HCT116 (cell line): ENCODE measurements around the gene BLTP3B. TPM values are rescaled to one million over a fixed set of nuclear protein-coding genes. Genes with fewer than 3 reads are reported as not detected.

ENCODE experiments used
- ATAC-seq: fragments of 200-7000 bp; cut with Tn5 transposase; 2 replicates; pipeline ENCODE4 v1.9.1; 2020; ENCODE audit warnings: mild to moderate bottlenecking, moderate library complexity
- BruUV-seq: library from RNA; stranded (reverse); fragments of 400-500 nt; replicated peaks from 2 replicates; lab custom pipeline; 2021; lab: Mats Ljungman, UMichigan
- CTCF ChIA-PET: fragments of 300-600 bp; sonication (Branson Sonifier 250); formaldehyde crosslinking; loops from one replicate; lab custom pipeline; 2021; ENCODE audit warnings: antibody characterized with exemption; lab: Charles Lee
- POLR2A ChIA-PET: fragments of 300-600, 350-600 bp; sonication (Branson Sonifier 250); formaldehyde crosslinking; loops from one replicate; lab custom pipeline; 2021; ENCODE audit warnings: antibody characterized with exemption; lab: Charles Lee
- RAD21 ChIA-PET, 2 experiments: fragments of 300-600 bp; sonication (Branson Sonifier 250); formaldehyde crosslinking; loops; one replicate each; lab custom pipeline; 2023; ENCODE audit warnings: low total read pairs in 2 of 2; ENCODE audit not compliant: uncharacterized antibody in 2 of 2, unreplicated experiment in 2 of 2, low non-redundant PET in 1 of 2; lab: Charles Lee
- DNase-seq: peaks from one replicate; pipeline ENCODE4 v3.0.0-alpha.2; 2010; ENCODE audit warnings: low read depth, low spot score
- H2AFZ ChIP-seq: fragments of 200-600 bp; shearing (Covaris generic), sonication (generic); 2 replicates; pipeline ENCODE4 v1.6.1; 2017; ENCODE audit warnings: low read depth, mixed run types, mixed read lengths, antibody characterized with exemption, low read length; ENCODE audit not compliant: poor library complexity, severe bottlenecking
- H3K27ac ChIP-seq: 2 replicates; pipeline ENCODE4 v1.5.1; 2012; ENCODE audit warnings: low read depth, low read length
- H3K27me3 ChIP-seq: fragments of 200-600 bp; sonication (generic); 2 replicates; pipeline ENCODE4 v1.6.1; 2016; ENCODE audit warnings: mixed run types, low read length, mixed read lengths; ENCODE audit not compliant: insufficient read depth
- H3K36me3 ChIP-seq, 2 experiments: fragments of 200-500 bp in 1 of 2; fragments of 200-600 bp in 1 of 2; sonication (Bioruptor generic) in 1 of 2; sonication (generic) in 1 of 2; 2 replicates each; pipeline versions ENCODE4 v1.5.1 to v1.6.1; 2014 to 2016; ENCODE audit warnings: low read length in 2 of 2, inconsistent platforms in 1 of 2, mixed read lengths in 1 of 2, mixed run types in 1 of 2; ENCODE audit not compliant: insufficient read depth in 2 of 2, control insufficient read depth in 1 of 2
- H3K4me1 ChIP-seq, 2 experiments: fragments of 200-600 bp in 1 of 2; sonication (generic) in 1 of 2; 2 replicates each; pipeline versions ENCODE4 v1.5.1 to v1.6.1; 2012 to 2017; ENCODE audit warnings: low read length in 2 of 2, inconsistent platforms in 1 of 2, mild to moderate bottlenecking in 1 of 2, mixed read lengths in 1 of 2, mixed run types in 1 of 2, moderate library complexity in 1 of 2; ENCODE audit not compliant: insufficient read depth in 2 of 2, control insufficient read depth in 1 of 2
- H3K4me2 ChIP-seq: fragments of 200-600 bp; sonication (generic); 2 replicates; pipeline ENCODE4 v1.6.1; 2017; ENCODE audit warnings: mixed run types, low read length, mixed read lengths
- H3K4me3 ChIP-seq, 2 experiments: fragments of 200-600 bp in 1 of 2; sonication (generic) in 1 of 2; replicated peaks in 1 of 2; 2 replicates each; pipeline ENCODE4 v1.5.1; 2011 to 2016; ENCODE audit warnings: low read length in 2 of 2, control low read depth in 1 of 2, low read depth in 1 of 2, mild to moderate bottlenecking in 1 of 2, mixed read lengths in 1 of 2, mixed run types in 1 of 2
- H3K79me2 ChIP-seq: fragments of 200-600 bp; sonication (generic); 2 replicates; pipeline ENCODE4 v1.6.1; 2017; ENCODE audit warnings: mild to moderate bottlenecking, mixed run types, low read length, moderate library complexity, mixed read lengths; ENCODE audit not compliant: insufficient read depth
- H3K9ac ChIP-seq: fragments of 200-600 bp; sonication (generic); 2 replicates; pipeline ENCODE4 v1.6.1; 2016; ENCODE audit warnings: low read length, mixed read lengths
- H3K9me2 ChIP-seq: fragments of 200-600 bp; sonication (generic), shearing (Covaris generic); 2 replicates; pipeline ENCODE4 v1.6.1; 2017; ENCODE audit warnings: mixed run types, mild to moderate bottlenecking, moderate library complexity; ENCODE audit not compliant: insufficient read depth
- H3K9me3 ChIP-seq, 2 experiments: fragments of 200-500 bp in 1 of 2; fragments of 200-600 bp in 1 of 2; sonication (Bioruptor generic) in 1 of 2; sonication (generic) in 1 of 2; 2 replicates each; pipeline ENCODE4 v1.6.1; 2014 to 2017; ENCODE audit warnings: low read length in 2 of 2, mixed read lengths in 2 of 2, inconsistent platforms in 1 of 2, low read depth in 1 of 2, mild to moderate bottlenecking in 1 of 2, mixed run types in 1 of 2, moderate library complexity in 1 of 2; ENCODE audit not compliant: control insufficient read depth in 1 of 2, insufficient read depth in 1 of 2
- H4K20me1 ChIP-seq: fragments of 200-600 bp; sonication (generic), shearing (Covaris generic); 2 replicates; pipeline ENCODE4 v1.6.1; 2017; ENCODE audit warnings: mixed run types, mild to moderate bottlenecking, moderate library complexity; ENCODE audit not compliant: insufficient read depth
- CEBPB ChIP-seq: IDR thresholded peaks from 2 replicates; pipeline ENCODE4 v1.6.1; 2012; ENCODE audit warnings: low read depth
- ELF1 ChIP-seq: IDR thresholded peaks from 2 replicates; pipeline ENCODE4 v1.6.1; 2012; ENCODE audit warnings: low read depth, borderline replicate concordance
- EZH2phosphoT487 ChIP-seq: fragments of 200-600 bp; IDR thresholded peaks from 2 replicates; pipeline ENCODE4 v1.6.1; 2018; ENCODE audit warnings: antibody characterized with exemption, borderline replicate concordance
- JUND ChIP-seq: IDR thresholded peaks from 2 replicates; pipeline ENCODE4 v1.6.1; 2012
- POLR2A ChIP-seq: IDR thresholded peaks from 2 replicates; pipeline ENCODE4 v1.7.0; 2011; ENCODE audit warnings: borderline replicate concordance; ENCODE audit not compliant: insufficient read depth, insufficient read length; ENCODE audit errors: extremely low read depth
- SRF ChIP-seq: IDR thresholded peaks from 2 replicates; pipeline ENCODE4 v1.6.1; 2012; ENCODE audit warnings: low read depth
- ZNF274 ChIP-seq: fragments of 200-500 bp; sonication (Bioruptor generic); IDR thresholded peaks from 2 replicates; pipeline ENCODE4 v1.6.1; 2014; ENCODE audit warnings: mild to moderate bottlenecking, low read depth, low read length, inconsistent platforms
- intact Hi-C: fragments of 100-400 bp; cut with micrococcal nuclease; formaldehyde crosslinking; loops from 2 replicates; pipeline ENCODE4 v1.10.0; 2022
- microRNA counts: library from miRNA; unstranded; fragments of <30 nt; microRNA quantifications from one replicate; lab custom pipeline; 2015
- microRNA-seq: library from miRNA; unstranded; fragments of <30 nt; microRNA quantifications from one replicate; pipeline ENCODE4, GENCODE V29; 2016; ENCODE audit warnings: borderline number of aligned reads
- total RNA-seq: library from RNA; stranded (reverse); gene quantifications from one replicate; pipeline ENCODE4 v1.2.1, GENCODE V29; 2021; ENCODE audit not compliant: unreplicated experiment
- TF ChIP-seq, protein P1 (sequence below): IDR thresholded peaks from 2 replicates; pipeline ENCODE4 v1.6.1; 2012

The BLTP3B gene
- total RNA-seq, 1 experiment from 2014 or later: 24.5 TPM

DNA sequence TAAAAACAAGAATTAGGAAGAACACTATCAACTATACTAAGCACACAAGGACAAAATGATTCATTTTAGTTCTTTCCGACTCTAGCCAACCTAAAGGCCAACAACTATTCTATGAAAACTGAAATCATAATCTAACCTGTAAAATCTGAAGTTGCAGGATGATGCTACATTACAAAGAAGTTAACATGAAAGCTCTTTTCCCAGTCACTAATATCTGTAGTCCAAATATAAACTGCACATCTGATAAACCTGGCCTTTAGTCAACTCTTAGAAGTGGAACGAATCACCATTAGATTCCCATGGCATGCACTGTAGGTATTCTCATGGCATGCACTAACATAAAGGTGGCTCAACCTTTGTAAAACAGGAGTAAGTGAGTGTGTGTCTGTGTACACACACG, 41.7 kb downstream of the BLTP3B start:
- ChIA-PET POLR2A (no interaction called here), CTCF (no interaction called here)

More for the DNA sequence above, 41.7 kb downstream of the BLTP3B start:
- Histone ChIP-seq H3K36me3 (no peaks in the 10 kb centered on the region), H3K4me1 (no peaks in the 10 kb centered on the region), H3K9ac (no peak overlapping the region), H3K9me2 (no peaks in the 10 kb centered on the region), H3K4me2 (no peak overlapping the region), H3K79me2 (peaks cover 7% of the 10 kb centered on the region; the same call in 1 of the 2 replicates), H4K20me1 (no peaks in the 10 kb centered on the region), H3K9me3 (no peaks in the 10 kb centered on the region), H3K4me3 (no peak overlapping the region), H3K27me3 (no peaks in the 10 kb centered on the region), H3K27ac (no peak overlapping the region), H2AFZ (no peak overlapping the region)
- no peak for TF ChIP-seq EZH2phosphoT487
- no peak for TF ChIP-seq POLR2A
- TF ChIP-seq ELF1: no peak
- TF ChIP-seq, protein P1, sequence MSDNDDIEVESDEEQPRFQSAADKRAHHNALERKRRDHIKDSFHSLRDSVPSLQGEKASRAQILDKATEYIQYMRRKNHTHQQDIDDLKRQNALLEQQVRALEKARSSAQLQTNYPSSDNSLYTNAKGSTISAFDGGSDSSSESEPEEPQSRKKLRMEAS: no peak
- TF ChIP-seq ZNF274: no peak
- TF ChIP-seq CEBPB: no peak
- TF ChIP-seq JUND: no peak
- TF ChIP-seq SRF: no peak
- BruUV-seq: no TSS peak
- RAD21 ChIA-PET: no interaction called here
- no peak for ATAC-seq
- intact Hi-C loops: no loop called here
- no peak for DNase-seq

MicroRNAs within 50 kb of the gene (microRNA counts, 767-probe panel; counts per million panel counts)
- not detected for microRNA hsa-miR-1827 (lab: Ali Mortazavi, UCI)

Small RNA genes lying within 50 kb of the gene (microRNA-seq; reads per million reads assigned to microRNA genes)
- gene MIR1827: not detected

Other genes with a start within 250 kb of the BLTP3B start
- gene ANKS1B, start 157.9 kb downstream of the BLTP3B start, total RNA-seq: 0.54 TPM
- gene ACTR6, start 57.9 kb upstream of the BLTP3B start, total RNA-seq: 40.4 TPM
- gene DEPDC4, start 124.2 kb upstream of the BLTP3B start, total RNA-seq: 3.4 TPM
- 31.7 TPM for gene SCYL2, start 124.3 kb upstream of the BLTP3B start, total RNA-seq
- gene SLC17A8, start 214.2 kb upstream of the BLTP3B start, total RNA-seq: not detected